Activated T-cell treated with anti-CD3 and anti-CD28 coated beads, Interleukin-2, amount 50 U/mL, for 1 hour (primary cell): ENCODE data around the gene DTNBP1.

Experiments
- DNase-seq: peaks from one replicate; pipeline ENCODE4 v3.0.0-alpha.2; 2020

DTNBP1 gene

GRCh38 chr6:15622045-15622740 is 40.6 kb downstream of the DTNBP1 start:
- DNase-seq: no peak

- no peak for DNase-seq
Measured at GRCh38 chr6:15621203-15622044, 41.4 kb downstream of the DTNBP1 start.

- no peak for DNase-seq
Measured at GRCh38 chr6:15620611-15621010, 42.2 kb downstream of the DTNBP1 start.

DNA sequence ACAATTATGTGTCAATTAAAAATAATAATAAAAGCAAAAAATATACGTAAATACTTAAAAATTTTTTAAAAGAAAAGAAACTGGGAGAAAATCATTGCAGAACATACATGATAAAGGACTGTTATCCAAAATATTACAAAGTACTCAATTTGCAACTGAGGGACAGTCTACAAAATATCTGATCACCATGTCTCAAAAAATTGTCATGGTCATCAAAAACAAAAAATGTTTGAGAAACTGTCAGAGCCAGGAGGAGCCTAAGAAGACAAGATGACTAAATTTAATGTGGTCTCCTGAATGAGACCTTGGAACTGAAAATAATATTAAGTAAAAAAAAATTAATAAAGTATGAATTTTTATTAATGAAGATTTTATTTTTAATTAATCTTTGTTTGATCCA is 43.5 kb downstream of the DTNBP1 start:
- no peak for DNase-seq

- no peak for DNase-seq
Measured at GRCh38 chr6:15618685-15619084, 44.1 kb downstream of the DTNBP1 start.

GRCh38 chr6:15616261-15616660 is 46.6 kb downstream of the DTNBP1 start:
- DNase-seq: no peak

DNA sequence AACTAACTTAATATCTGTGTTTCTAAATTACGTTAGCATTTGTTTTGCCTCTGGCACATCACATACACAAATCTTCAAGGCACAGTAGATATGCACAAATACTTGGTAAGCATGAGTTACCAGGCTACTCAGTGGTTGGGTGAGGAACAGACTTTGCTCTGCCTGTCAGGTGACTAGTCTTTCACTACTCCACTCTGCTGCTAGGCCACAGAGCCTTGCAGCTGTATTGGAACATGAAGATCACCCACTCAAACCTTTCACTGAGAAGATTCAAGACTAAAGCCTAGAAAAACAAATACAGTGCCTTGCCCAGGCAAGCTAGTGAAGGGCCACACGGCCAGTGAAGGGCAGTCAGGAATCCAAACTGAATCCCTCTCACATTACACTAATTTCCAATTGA is 47.0 kb downstream of the DTNBP1 start:
- no peak for DNase-seq

DNA sequence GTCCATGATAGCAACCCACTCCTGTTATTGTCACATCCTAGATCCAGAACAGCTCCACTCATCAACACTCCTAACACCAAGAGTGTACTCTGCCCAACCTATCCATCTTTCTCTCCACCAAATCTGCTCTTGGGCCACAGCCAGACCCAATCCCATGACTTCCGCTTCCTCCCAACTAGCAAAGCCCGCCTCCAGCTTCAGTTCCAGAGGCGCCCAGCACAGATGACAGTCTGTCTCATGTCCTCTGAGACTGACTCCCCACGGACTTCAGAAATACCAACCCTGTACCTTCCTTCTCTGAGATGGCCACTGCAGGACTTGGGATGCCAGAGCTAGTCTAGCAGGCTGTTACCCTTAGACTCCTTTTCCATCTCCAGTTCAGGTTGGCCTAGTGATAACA is 48.6 kb downstream of the DTNBP1 start:
- DNase-seq: no peak

DNA sequence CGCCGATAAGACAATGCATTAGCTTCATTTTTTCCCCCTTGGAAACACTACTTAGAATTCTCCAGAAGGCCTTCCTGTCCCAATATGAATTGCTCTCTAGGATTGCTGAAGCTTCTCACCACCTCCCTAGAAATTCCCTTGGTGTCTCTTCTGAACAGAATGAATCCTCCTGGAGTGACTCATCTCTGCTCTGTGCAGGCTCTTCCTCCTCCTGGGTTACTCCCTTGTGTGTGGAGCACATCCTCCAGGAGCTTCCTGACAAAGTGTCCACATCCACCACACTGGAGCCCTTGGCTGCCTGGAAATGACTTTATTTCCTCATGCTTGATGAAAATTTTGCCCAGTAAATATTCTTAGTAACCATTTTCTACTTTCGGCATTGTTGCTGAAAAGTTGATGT is 54.4 kb downstream of the DTNBP1 start:
- no peak for DNase-seq

- no peak for DNase-seq
Measured at GRCh38 chr6:15607603-15608002, 55.2 kb downstream of the DTNBP1 start.

DNA sequence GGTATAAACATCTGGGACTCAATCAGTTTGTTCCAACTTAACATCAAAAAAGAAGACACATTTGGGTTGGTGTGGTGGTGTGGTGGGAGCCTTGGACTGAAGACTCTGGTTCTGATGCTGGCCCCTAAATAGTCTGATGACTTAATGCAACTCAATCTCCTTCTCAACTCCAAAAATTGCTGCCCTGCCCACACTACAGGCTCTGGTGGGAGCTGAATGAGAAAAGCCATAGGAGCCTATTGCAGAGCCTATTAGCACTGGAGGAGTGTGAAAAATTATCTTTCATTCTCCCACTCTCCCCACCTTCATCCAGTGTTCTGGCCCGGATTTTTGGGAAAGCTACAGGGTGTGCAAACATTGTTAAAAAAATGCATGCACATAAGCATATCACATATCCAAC is 56.5 kb downstream of the DTNBP1 start:
- no peak for DNase-seq

- DNase-seq: no peak
Measured at GRCh38 chr6:15604843-15605242, 58.0 kb downstream of the DTNBP1 start.

DNA sequence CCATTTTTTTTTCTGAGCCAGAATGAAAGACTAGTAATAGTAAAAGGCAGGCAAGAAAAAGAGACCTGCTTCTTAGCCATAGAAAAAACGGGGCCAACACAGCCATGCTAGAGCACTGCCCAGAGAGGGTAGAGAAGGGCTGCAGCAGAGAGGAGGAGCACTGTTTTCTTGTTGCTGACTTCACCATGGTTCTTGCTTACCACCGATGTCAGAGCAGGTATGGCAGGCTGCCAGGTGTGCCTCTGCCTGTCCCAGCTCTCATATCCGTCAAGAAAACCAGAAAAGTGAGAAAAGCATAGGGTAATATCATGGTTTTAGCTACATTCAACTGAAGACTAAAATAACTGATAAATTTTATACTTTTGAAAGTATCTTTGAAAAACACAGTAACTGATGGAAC is 60.7 kb downstream of the DTNBP1 start:
- no peak for DNase-seq

- DNase-seq: no peak
Measured at GRCh38 chr6:15598273-15598798, 64.5 kb downstream of the DTNBP1 start.

- DNase-seq: no peak
Measured at GRCh38 chr6:15596186-15596896, 66.5 kb downstream of the DTNBP1 start.

GRCh38 chr6:15595461-15596173 is 67.2 kb downstream of the DTNBP1 start:
- no peak for DNase-seq

- DNase-seq: no peak
Measured at GRCh38 chr6:15594512-15595259, 68.1 kb downstream of the DTNBP1 start.

GRCh38 chr6:15593798-15594197 is 69.0 kb downstream of the DTNBP1 start:
- no peak for DNase-seq

GRCh38 chr6:15592610-15593009 is 70.2 kb downstream of the DTNBP1 start:
- no peak for DNase-seq

GRCh38 chr6:15588971-15589634 is 73.7 kb downstream of the DTNBP1 start:
- DNase-seq: no peak

DNA sequence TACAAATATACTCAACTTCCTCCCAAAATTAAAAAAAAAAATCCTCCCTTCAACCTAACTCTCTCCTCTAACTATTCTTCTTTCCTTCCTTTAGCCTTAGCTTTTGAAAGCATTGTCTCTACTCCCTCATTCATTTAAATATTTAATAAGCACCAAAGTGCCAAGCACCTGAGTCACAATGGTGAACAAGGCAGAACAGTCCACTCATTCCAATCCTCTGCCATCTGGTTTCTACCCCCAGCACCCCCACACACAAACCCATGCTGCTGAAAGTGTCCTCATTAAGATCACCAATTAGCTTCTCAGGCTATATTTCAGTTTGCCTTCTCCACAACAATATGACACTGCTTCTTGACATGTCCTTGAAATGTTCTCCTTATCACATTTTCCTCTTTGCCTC is 76.3 kb downstream of the DTNBP1 start:
- no peak for DNase-seq
